RKO (cell line): Measurements from ENCODE around the gene GPC5.
A peak's percentile ranks its signal among the peaks of the same experiment; 100 is the strongest.
"Not testable (repeated sequence)": the region's sequence is repeated elsewhere in the genome, so short reads cannot be mapped to it uniquely, and the experiment has no call there.

Source experiments
- DNase-seq: peaks from one replicate; pipeline ENCODE4 v3.0.0-alpha.2; 2016; ENCODE audit warnings: low spot score

The GPC5 gene

GRCh38 chr13:91368676-91369440 lies 29.6 kb upstream of the GPC5 start:
- no peak for DNase-seq

GRCh38 chr13:91369441-91369831 lies 29.0 kb upstream of the GPC5 start:
- no peak for DNase-seq

- DNase-seq, result no peak
Measured at GRCh38 chr13:91370501-91370900, 27.9 kb upstream of the GPC5 start.

DNA sequence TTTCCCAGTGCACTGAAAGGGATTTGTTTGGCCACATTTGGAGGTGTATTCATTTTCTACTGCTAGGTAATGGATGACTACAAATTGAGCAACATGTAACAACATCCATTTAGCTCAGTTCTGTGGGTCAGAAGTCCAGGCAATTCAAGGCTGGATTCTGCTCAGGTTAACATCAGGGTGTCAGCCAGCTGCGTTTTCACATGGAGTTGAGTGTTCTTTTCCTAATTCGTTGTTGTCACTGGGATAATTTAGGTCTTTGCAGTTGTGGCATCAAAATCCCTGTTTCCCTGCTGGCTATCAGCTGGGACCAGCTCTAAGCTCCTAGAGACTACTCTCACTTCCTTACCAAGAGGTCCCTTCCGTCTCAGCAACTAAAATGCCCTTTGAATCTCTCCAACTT lies 25.5 kb upstream of the GPC5 start:
- DNase-seq, result no peak

DNA sequence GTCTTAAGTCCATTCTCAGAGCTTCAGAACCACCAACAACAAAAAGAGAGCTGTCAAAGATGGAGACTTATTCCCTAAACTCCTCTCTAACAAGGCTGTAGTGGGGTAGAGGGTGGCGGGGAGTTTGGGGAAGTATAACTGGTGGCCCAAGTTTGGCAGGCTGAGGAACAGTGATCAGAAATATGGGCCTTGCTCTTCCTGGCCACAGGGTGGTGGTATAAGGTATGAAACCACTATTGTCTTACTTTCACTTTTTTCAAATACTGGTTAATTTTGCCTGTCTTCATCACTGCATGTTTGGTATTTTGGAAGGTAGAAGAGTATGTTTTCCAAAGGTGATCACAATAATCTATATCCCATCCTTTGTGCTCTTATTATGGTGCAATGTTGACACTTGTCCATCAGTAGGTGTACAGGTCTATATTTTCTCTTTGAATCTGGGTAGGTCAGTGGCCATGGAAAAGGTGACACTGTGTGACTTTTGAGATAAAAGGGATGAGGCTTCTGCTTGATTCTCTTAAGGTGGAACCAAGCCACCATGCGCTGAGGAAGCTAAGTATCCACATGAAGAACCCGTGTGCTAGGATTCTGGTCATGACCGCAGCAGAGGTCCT lies 23.2 kb upstream of the GPC5 start:
- peak; percentile 43 for DNase-seq

GRCh38 chr13:91381371-91381770 lies 17.1 kb upstream of the GPC5 start:
- DNase-seq, result peak; percentile 61

- DNase-seq, result no peak
Measured at GRCh38 chr13:91383836-91384235, 14.6 kb upstream of the GPC5 start.

DNA sequence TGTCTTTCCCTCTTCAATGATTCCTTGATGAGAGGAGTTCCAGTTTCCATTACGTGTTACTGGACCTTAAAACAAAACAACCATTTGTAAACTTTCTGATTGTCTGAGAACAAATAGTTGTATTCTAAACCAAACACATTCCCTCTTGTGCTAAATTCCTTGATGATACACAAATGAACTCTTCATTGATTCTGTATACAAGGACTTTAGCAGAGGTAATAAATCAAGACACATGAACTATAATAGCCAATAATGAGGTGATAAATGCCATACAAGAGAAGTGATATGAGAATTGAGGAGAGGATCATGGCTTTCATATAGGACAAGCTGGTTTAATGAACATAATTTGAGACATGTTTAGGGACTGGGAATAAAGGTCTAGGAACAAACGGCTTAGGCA lies 13.5 kb upstream of the GPC5 start:
- no peak for DNase-seq

- no peak for DNase-seq
Measured at GRCh38 chr13:91389186-91389585, 9.2 kb upstream of the GPC5 start.

DNA sequence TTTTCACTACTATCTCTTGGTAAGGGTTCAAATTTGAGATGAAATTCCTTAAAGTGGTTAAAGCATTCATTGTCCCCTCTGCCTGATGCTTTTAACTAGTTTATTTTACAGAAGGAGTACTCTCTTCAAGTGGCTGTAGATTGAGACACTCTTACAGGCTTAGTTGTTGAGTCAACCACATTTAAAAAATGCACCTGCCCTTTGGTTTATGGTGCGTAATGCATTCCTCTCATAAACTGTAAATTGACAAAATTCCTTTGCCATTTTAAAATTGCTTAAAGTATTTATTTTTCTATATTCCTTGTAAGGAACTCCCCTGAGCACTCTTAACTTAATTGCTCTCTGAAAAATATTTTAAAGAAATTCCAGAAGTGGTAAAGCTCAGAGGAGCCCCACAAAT lies 826 bp upstream of the GPC5 start:
- no peak for DNase-seq

DNA sequence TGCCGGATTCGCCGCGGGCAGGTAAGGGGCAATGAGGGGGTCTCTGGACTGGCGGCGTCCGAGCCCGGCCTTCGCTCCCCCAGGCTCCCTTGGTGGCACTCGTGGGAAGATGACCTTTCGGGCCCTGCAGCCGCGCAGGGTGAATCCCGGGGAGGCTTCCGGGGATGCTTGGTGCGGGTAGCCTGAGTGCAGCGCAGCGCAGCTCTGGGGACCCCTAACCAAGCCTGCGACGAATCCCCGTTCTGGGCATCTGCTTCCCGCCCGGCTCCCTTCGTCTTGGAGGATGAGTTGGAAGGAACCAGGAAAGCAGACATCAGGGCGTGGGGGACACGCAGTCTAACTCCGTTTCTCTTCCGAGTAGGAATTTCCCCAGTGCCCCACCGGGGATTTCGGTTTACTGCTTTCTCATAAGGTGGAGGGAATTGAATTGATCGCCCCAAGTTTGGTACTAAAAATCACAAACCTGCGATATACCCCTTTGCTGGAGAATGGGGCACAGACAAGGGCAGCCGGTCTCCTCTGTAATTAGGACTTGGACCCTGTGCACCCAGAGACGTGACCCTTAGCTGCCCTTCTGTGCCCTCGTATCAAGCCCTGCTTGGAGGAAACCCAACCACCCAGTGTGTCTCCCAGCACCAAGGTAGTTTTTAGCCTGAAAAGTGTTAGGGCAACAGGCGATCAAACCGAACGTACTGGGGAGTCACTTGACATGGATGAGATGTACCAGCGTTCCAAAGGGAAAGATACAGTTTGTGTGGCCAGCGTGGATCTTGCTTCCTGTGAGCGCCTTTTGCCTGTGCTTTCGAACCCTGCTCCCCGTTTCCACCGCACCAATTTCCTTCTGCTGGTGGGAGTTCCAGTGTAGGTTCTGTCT lies 1.0 kb downstream of the GPC5 start:
- DNase-seq, result no peak

DNA sequence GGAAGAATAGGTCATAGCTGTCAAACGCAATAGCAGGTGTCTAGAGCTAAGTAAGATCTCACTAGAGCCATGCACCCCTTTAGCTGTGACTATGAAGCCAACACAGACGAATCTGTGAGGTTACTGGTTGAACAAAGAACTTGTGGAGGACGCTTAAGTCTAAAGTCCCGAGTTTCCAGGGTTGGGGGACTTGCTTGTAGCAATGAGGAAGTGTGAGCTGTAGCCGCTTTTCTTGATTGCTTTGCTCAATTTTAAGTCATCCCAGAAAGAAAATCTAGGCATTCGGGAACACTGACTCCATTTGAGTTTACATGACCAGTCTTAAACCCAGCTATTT lies 1.6 kb downstream of the GPC5 start:
- no peak for DNase-seq

DNA sequence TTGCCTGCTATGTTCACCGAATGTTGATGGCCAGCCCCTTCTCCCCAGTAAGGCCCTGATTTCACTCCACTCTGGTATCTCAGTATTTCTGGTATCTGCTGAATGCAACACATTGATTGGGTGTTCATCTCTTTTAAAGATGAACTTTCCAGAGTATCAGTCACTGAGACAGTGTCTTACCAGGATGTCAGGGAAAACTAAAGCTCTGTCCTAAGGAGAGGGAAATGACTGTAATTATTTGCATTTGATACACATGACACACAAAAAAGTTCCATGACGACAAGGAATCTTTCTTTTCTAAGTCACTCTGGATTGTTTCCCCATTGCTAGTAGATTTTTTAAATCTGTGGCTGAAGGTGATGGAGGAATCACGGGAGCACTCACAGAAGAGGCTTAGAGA lies 2.2 kb downstream of the GPC5 start:
- no peak for DNase-seq

DNA sequence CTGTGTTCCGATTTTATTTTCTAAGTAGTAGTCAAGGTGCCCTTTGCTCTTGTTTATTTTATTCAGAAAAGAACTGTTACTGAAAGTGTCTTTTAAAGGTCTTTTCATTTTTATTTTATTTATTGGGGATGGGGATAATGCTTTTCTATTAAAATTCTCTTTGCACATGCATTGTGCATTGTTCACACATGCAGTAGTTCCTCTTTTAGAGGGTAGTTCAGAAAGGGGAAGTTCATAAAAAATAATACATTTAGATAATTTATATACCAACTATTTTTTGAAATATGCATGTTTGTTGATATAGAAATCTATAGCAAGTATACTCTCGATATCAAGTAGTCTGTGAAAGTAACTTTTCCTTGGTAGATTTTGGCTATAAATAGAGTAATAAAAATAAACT lies 3.5 kb downstream of the GPC5 start:
- DNase-seq, result no peak

DNA sequence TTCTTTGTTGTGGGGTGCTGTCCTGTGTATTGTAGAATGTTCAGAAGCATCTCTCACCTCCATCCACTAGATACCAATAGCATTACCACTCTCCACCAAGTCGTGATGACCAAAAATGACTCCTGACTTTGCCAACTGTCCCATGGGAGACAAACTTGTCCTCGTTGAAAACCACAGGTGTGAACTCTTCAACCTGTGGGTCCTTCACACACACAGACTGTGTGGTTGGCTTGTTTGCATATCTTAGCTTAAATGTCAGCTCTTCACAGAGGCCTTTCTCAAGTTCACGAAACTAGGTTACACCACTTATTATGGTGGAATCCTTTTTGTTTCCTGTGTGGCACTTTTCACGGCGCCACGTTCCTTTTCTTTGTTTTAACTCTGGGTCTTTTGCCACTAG lies 6.8 kb downstream of the GPC5 start:
- no peak for DNase-seq

DNA sequence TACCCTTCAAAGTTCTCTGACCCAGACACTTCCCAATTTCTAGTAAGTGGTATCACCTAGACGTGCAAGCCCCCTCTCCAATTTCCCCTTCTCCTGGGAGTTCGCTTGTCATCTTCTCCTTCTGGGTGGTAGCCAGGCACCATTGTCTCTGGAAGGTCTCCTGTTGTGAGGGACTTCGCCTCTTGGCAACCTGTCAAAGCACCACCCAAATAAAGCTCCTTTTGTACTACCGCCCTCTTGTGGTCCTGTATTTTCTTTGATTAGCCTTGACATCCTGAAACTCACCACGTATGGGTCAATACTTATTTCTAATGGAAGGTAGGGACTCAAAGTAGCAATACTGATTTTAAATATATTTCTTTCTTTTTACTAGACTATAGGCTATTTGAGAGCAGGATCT lies 8.2 kb downstream of the GPC5 start:
- peak; percentile 43 for DNase-seq

DNA sequence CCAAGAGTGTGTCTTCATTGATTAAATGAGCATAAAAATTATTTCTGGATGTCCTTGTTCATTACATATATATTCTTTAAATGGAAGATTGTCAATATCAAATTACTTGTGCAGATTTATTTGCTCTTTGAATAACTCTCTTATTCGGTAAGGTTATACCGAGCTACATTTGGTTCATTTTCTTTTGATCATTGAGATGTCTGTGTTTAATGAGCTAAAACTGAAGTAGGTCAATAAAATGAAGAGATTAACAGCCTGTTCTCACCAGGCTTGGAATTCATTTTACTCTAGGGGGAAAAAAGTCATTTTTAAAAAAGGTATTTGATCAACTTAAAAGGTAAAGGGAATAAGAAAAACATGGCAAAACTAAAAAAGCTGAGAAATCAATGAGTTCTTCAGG lies 10.6 kb downstream of the GPC5 start:
- DNase-seq, result no peak

GRCh38 chr13:91416579-91416978 lies 18.2 kb downstream of the GPC5 start:
- not testable (repeated sequence) for DNase-seq

DNA sequence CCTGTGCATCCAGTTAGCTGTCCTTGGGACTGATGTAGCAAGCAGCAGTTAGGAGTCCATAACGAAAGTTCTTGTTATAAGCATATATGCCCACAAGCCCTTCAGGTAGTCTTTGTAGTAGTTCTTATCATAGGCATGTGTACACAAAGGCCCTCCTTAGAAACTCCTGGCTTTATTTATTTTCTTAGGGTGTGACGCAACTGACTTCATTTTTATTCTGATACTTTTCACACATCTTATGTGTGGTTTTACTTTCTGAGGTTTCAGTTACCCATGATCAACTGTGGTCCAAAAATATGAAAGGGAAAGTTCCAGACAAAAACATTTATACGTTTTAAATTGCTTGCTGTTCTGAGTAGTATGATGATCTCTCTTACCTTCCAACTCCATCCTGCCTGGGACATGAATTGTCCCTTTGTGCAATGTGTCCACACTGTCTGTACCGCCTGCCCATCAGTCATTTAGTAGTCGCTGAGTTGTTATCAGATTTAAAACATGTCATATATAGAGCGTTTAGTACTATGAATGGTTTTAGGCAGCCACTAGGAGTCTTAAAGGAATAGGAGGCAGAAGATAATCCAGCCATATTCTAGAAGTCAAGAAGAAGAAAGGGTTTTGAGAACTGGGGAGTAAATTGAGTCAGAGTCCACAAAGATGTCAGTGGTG lies 19.4 kb downstream of the GPC5 start:
- no peak for DNase-seq

DNA sequence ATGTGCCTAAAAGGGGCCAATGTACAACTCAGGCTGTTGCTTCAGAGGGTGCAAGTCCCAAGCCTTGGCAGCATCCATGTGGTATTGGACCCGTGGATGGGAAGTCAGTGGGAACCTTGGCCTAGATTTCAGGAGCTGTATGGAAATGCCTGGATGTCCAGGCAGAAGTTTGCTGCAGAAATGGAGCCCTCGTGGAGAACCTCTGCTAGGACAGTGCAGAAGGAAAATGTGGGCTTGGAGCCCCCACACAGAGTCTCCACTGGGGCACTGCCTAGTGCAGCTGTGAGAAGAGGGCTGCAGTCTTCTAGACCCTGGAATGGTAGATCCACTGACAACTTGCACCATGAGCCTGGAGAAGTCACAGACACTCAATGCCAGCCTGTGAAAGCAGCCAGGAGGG lies 28.5 kb downstream of the GPC5 start:
- DNase-seq, result no peak

- not testable (repeated sequence) for DNase-seq
Measured at GRCh38 chr13:91438674-91439073, 40.3 kb downstream of the GPC5 start.

- no peak for DNase-seq
Measured at GRCh38 chr13:91450913-91451312, 52.5 kb downstream of the GPC5 start.

DNA sequence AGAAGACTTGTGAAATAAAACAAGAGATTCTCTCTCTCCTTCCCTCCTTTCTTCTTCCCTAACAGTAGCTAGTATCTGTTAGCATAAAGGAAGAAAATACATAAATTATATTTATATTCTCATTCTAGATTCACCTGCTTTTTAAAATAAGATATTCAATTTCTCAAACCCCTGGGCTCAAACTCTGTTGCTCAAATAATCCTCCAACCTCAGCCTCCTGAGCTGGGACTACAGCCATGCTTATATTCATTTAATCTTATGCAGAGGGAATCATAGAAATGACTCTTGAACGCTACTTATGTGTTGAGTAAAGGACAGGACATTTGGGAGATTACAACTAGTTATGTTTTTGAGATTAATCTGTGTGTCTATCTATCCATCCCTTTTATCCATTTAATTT lies 56.2 kb downstream of the GPC5 start:
- no peak for DNase-seq
